Epithelial cell of proximal tubule (primary cell): ENCODE results near the gene TMEM178B. TPM values are rescaled to one million over a fixed set of nuclear protein-coding genes. Genes with fewer than 3 reads are reported as not detected.

Experiments used
- DNase-seq: peaks from one replicate; pipeline ENCODE4 v3.0.0-alpha.2; 2011; ENCODE audit warnings: low read depth
- H3K4me3 ChIP-seq: 2 replicates; pipeline ENCODE4 v1.5.1; 2011; ENCODE audit warnings: low read depth, mild to moderate bottlenecking, low read length
- CTCF ChIP-seq: conservative IDR thresholded peaks from 2 replicates; pipeline ENCODE4 v1.5.1; 2012; ENCODE audit warnings: low read depth, mild to moderate bottlenecking, low read length
- total RNA-seq: library from RNA; depleted of rRNA; stranded (reverse); fragments of >200 nt; gene quantifications from 2 replicates; pipeline ENCODE4 v1.2.3, GENCODE V29; 2015

TMEM178B gene
- total RNA-seq, 1 donor from 2014 or later, result 3.1 TPM

- TF ChIP-seq CTCF, result peak; percentile 5
- no peak overlapping the region for H3K4me3 ChIP-seq
- DNase-seq, result no peak
Observed at GRCh38 chr7:141355032-141355431, 281.2 kb downstream of the TMEM178B start.

GRCh38 chr7:141356161-141356560 is 282.3 kb downstream of the TMEM178B start:
- H3K4me3 ChIP-seq, result no peak overlapping the region
- no peak for TF ChIP-seq CTCF
- no peak for DNase-seq

DNA sequence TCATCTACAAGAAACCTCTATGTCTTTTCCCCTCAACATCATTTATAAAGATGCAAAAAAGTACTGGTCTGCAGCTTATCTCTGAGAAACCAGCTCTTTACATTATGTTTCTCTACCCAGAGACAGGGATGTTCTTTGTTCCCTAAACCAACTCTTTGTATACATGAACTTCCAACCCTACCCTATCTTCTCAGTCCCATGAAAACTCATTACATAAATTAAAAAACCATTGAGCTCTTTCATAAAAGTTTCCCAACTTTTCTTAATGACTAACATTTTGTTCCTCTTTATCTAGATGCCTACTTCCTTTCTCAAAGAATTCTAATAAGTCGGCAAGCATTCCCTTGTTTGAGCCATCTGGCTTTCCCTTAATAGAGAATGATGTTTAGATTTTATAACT is 284.5 kb downstream of the TMEM178B start:
- no peak overlapping the region for H3K4me3 ChIP-seq
- TF ChIP-seq CTCF, result no peak
- no peak for DNase-seq

- no peak overlapping the region for H3K4me3 ChIP-seq
- TF ChIP-seq CTCF, result no peak
- no peak for DNase-seq
Observed at GRCh38 chr7:141359262-141359661, 285.4 kb downstream of the TMEM178B start.

DNA sequence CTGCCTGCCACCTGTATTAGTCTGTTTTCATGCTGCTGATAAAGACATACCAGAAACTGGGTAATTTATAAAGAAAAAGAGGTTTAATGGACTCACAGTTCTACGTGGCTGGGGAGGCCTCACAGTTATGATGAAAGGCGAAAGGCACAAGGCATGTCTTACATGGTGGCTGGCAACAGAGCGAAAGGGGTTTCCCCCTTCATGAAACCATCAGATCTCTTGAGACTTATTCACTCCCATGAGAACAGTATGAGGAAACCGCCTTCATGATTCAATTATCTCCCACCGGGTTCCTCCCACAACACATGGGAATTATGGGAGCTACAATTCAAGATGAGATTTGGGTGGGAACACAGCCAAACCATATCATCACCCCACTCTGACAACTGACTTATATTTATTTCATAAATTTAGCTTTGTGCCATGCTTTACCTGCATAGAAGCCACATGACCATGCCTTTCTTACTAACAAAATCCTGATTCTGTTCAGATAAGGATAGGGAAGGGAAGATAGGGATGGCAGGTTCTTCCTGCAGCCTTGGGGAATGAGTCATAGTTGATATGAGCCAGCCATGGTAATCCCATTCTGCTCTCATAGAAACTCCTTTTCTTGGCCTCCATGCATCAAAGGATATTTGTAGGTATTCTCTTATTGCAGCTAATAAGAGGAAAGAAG is 286.0 kb downstream of the TMEM178B start:
- no peak for TF ChIP-seq CTCF
- DNase-seq, result no peak
- H3K4me3 ChIP-seq, result no peak overlapping the region

GRCh38 chr7:141360416-141360760 is 286.5 kb downstream of the TMEM178B start:
- TF ChIP-seq CTCF, result no peak
- H3K4me3 ChIP-seq, result no peak overlapping the region
- no peak for DNase-seq

- no peak for TF ChIP-seq CTCF
- no peak overlapping the region for H3K4me3 ChIP-seq
- no peak for DNase-seq
Observed at GRCh38 chr7:141360803-141361202, 286.9 kb downstream of the TMEM178B start.
